Heart right ventricle (tissue), 16 donors: ENCODE data around the gene SCG5. TPM values are rescaled to one million over a fixed set of nuclear protein-coding genes. Genes with fewer than 3 reads are reported as not detected.

ENCODE experiments used
- ATAC-seq, 8 donors: fragments of 200-7000 bp; cut with Tn5 transposase; one replicate each; pipeline ENCODE4 v1.9.1; 2020; ENCODE audit warnings: mild to moderate bottlenecking in 8 of 8, moderate library complexity in 8 of 8, moderate number of reproducible peaks in 1 of 8
- DNase-seq, 2 donors: peaks; one replicate each; pipeline ENCODE4 v3.0.0-alpha.2; 2020
- H3K27ac ChIP-seq, 10 donors: fragments of 200-600 bp; sonication (generic) in 2 of 10; one replicate each; pipeline versions ENCODE4 v1.5.0 to v1.8.0; 2020 to 2022; ENCODE audit warnings: mild to moderate bottlenecking in 3 of 10
- H3K27me3 ChIP-seq, 7 donors: fragments of 200-600 bp; one replicate each; pipeline ENCODE4 v1.8.0; 2021 to 2022; ENCODE audit warnings: mild to moderate bottlenecking in 2 of 7
- H3K36me3 ChIP-seq, 9 donors: fragments of 200-600 bp; sonication (generic) in 1 of 9; one replicate each; pipeline versions ENCODE4 v1.5.0 to v1.8.0; 2020 to 2022; ENCODE audit warnings: mild to moderate bottlenecking in 2 of 9
- H3K4me1 ChIP-seq, 9 donors: fragments of 200-600 bp; sonication (generic) in 1 of 9; one replicate each; pipeline versions ENCODE4 v1.5.0 to v1.8.0; 2020 to 2022; ENCODE audit warnings: mild to moderate bottlenecking in 4 of 9
- H3K4me3 ChIP-seq, 10 donors: fragments of 200-600 bp; sonication (generic) in 2 of 10; one replicate each; pipeline versions ENCODE4 v1.5.0 to v1.8.0; 2020 to 2022; ENCODE audit warnings: mild to moderate bottlenecking in 7 of 10, moderate library complexity in 2 of 10
- H3K9me3 ChIP-seq, 11 donors: fragments of 200-600 bp in 10 of 11; sonication (generic) in 2 of 11; one replicate each; pipeline versions ENCODE4 v1.5.0 to v1.8.0; 2013 to 2022; ENCODE audit warnings: mild to moderate bottlenecking in 2 of 11, control low read depth in 1 of 11, moderate library complexity in 1 of 11
- WGBS, 2 donors: extraction: QIAGEN DNeasy Blood & Tissue Kit; methylation state at CpG; one replicate each; pipeline ENCODE4 v1.1.7; 2013; ENCODE audit warnings: inconsistent platforms in 1 of 2; 5-methylcytosine and 5-hydroxymethylcytosine counted together
- intact Hi-C, 10 donors: fragments of 100-400 bp; cut with DNase I; formaldehyde crosslinking; loops; one replicate each; pipeline versions ENCODE4 v1.11.1 to v1.14.2; 2022
- polyA plus RNA-seq, 2 donors: library from polyadenylated mRNA; stranded (reverse); fragments of 200-250 nt; gene quantifications; one replicate each; pipeline ENCODE4 v1.2.3, GENCODE V29; 2013
- total RNA-seq, 10 donors: library from RNA; stranded (reverse); fragmentation: NEBNext Ultra II Directional in 3 of 10; extraction: Animal tissue kit (Norgen Biotek cat#: 25700) in 3 of 10; gene quantifications; one replicate each; pipeline versions ENCODE4 v1.2.1 to v1.2.4, GENCODE V29; 2021 to 2023
- TF ChIP-seq, protein P1 (sequence below), 9 donors: fragments of 200-600 bp; sonication (generic) in 2 of 9; IDR thresholded peaks; one replicate each; pipeline versions ENCODE4 v1.5.0 to v1.8.0; 2021 to 2022; ENCODE audit warnings: antibody characterized with exemption in 9 of 9, mild to moderate bottlenecking in 5 of 9, moderate library complexity in 1 of 9
- donor health status: Arrhythmogenic right ventricular cardiomyopathy.
- donor health status: ischemic (EF 13 %, LVEDD 7.1; RV severe dilation, severe dysfunction).
- donor health status: healthy with polysubstance abuse.
- donor health status: DM: no; HTN: yes; CAD: no.
- donor health status: DM: no; HTN: no; CAD: no.
- donor health status: ischemic (EF 25% LVEDD 6.9; RV normal size, moderate dysfunction).
- donor health status: ischemic (EF 25% LVEDD 5.7; RV mildly dilated, moderate dysfunction).
- donor health status: healthy.
- donor health status: DM: yes; HTN: yes; CAD: no.
- donor health status: Ischemic cardiomyopathy.
- donor health status: ischemic (EF 35%, LVEDD 5.7; RV mildly dilated, moderate dysfunction).
- donor health status: nonischemic (EF 11% LVEDD 7.7; RV severe dilation, severe dysfunction).
- donor health status: DM: yes; HTN: yes; CAD: no.
- donor health status: PGD.
- donor health status: ischemic (EF 29% LVEDD 5.4; RV normal size, mild dysfunction).
- donor health status: nonischemic (EF 23%, LVEDD 6.1; RV moderate dilation, normal function).

SCG5 gene
- total and polyA plus RNA-seq, 12 donors = 0.23 to 1.1 (median 0.51) TPM; not detected in 6

- Histone ChIP-seq H3K27me3 (peaks cover 23 to 96% (median 76%) of the 10 kb centered on the region in 7 donors), H3K4me3 (peak overlapping the region in 7 of 10 donors; percentile 3 to 41 (median 36)), H3K36me3 (no peaks in the 10 kb centered on the region), H3K9me3 (no peaks in the 10 kb centered on the region), H3K4me1 (peaks cover 0 to 30% (median 13%) of the 10 kb centered on the region in 9 donors), H3K27ac (no peak overlapping the region)
- TF ChIP-seq, protein P1, sequence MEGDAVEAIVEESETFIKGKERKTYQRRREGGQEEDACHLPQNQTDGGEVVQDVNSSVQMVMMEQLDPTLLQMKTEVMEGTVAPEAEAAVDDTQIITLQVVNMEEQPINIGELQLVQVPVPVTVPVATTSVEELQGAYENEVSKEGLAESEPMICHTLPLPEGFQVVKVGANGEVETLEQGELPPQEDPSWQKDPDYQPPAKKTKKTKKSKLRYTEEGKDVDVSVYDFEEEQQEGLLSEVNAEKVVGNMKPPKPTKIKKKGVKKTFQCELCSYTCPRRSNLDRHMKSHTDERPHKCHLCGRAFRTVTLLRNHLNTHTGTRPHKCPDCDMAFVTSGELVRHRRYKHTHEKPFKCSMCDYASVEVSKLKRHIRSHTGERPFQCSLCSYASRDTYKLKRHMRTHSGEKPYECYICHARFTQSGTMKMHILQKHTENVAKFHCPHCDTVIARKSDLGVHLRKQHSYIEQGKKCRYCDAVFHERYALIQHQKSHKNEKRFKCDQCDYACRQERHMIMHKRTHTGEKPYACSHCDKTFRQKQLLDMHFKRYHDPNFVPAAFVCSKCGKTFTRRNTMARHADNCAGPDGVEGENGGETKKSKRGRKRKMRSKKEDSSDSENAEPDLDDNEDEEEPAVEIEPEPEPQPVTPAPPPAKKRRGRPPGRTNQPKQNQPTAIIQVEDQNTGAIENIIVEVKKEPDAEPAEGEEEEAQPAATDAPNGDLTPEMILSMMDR (IDR thresholded peaks at IDR 0.05) = no peak
- DNase-seq (no peak), ATAC-seq (peak in 2 of 8 donors; percentile 17 to 25)
- WGBS, 2 donors = 0 to 2% methylated on average over 70 of the region's 70 CpGs
- intact Hi-C loops = no loop called here
These were observed 77.6 kb downstream of the SCG5 start for GRCh38 chr15:32718821-32719716.

GRCh38 chr15:32721596-32721995, 80.1 kb downstream of the SCG5 start:
- no peak overlapping the region for H3K27ac ChIP-seq
- peaks cover 23 to 72% (median 54%) of the 10 kb centered on the region in 7 donors for H3K27me3 ChIP-seq
- no peak for ATAC-seq

GRCh38 chr15:32722136-32722535, 80.6 kb downstream of the SCG5 start:
- Histone ChIP-seq H3K4me3 (no peak overlapping the region), H3K27me3 (peaks cover 22 to 67% (median 48%) of the 10 kb centered on the region in 7 donors), H3K27ac (no peak overlapping the region), H3K4me1 (peaks cover 0 to 21% (median 13%) of the 10 kb centered on the region in 9 donors), H3K9me3 (peaks cover 0 to 9% (median 0%) of the 10 kb centered on the region in 11 donors), H3K36me3 (no peaks in the 10 kb centered on the region)
- intact Hi-C loops = loop anchor here in 1 of 10 donors (10.0 kb wide), 1 partner anchor 57 kb away; no protein-coding TSS in a partner anchor
- no peak for ATAC-seq
- DNase-seq = no peak
- TF ChIP-seq, protein P1 (IDR thresholded peaks at IDR 0.05) = no peak

More at GRCh38 chr15:32721596-32721995, 80.1 kb downstream of the SCG5 start:
- intact Hi-C loops = loop anchor here in 1 of 10 donors (10.0 kb wide), 1 partner anchor 57 kb away; no protein-coding TSS in a partner anchor
- Histone ChIP-seq H3K9me3 (peaks cover 0 to 9% (median 0%) of the 10 kb centered on the region in 11 donors), H3K36me3 (no peaks in the 10 kb centered on the region), H3K4me3 (no peak overlapping the region), H3K4me1 (peaks cover 0 to 27% (median 13%) of the 10 kb centered on the region in 9 donors)
- DNase-seq = no peak
- WGBS, 2 donors = 86 to 89% methylated on average over 6 of the region's 6 CpGs
- TF ChIP-seq, protein P1 (IDR thresholded peaks at IDR 0.05) = no peak

DNA sequence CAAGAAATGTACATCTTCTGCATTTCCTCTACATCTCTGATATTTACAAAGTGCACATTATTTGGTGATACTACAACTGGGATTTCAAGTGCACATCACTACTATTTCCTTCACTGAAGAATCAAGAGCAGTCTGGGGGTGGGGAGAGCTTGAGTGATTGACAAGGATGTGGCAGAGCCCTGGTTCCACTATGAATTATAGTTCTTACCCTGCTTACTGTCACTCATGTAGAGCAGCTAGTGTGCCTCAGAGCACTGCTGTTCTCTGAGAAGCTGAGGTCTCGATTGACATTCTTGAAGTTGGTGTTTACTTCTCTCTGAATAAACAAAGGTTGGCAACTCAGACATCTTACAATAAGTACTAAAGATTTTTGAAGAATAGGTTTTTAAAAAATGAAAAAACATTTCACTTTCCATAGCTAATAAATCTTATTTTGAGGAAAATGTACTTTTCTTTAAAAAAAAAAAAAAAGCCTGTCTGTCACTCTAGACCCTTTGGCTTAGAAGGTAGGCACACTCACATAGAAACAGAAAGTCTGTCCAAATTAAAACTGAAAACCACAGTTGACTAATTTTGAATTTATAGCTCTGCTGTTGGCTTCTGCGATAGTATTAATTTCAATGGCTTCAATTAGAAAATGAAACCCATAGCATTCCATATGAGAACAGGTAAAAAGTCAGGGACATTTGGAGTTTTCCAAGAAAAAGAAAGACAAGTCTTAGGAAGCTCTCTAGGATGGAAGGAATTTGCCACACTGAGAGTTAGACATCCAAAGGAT, 81.8 kb downstream of the SCG5 start:
- peaks cover 0 to 12% (median 6%) of the 10 kb centered on the region in 9 donors for H3K4me1 ChIP-seq
- H3K4me3 ChIP-seq = no peak overlapping the region
- no peak overlapping the region for H3K27ac ChIP-seq
- WGBS, 2 donors = 77 to 86% methylated on average over 2 of the region's 2 CpGs
- no peak for ATAC-seq
- TF ChIP-seq, protein P1 (IDR thresholded peaks at IDR 0.05) = no peak
- no peak for DNase-seq
- intact Hi-C loops = loop anchor here in 1 of 10 donors (10.0 kb wide), 1 partner anchor 59 kb away; no protein-coding TSS in a partner anchor
- peaks cover 0 to 16% (median 0%) of the 10 kb centered on the region in 11 donors for H3K9me3 ChIP-seq
- no peaks in the 10 kb centered on the region for H3K36me3 ChIP-seq
- peaks cover 9 to 55% (median 36%) of the 10 kb centered on the region in 7 donors for H3K27me3 ChIP-seq
